GM21619 (cell line): ENCODE measurements around the gene ZNF48.
A peak's percentile ranks its signal among the peaks of the same experiment; 100 is the strongest.

Experiments
- ATAC-seq: cut with Tn5 transposase; IDR thresholded peaks from one replicate; pipeline ENCODE4 v1.9.1; 2021; ENCODE audit not compliant: unreplicated experiment

Gene ZNF48

DNA sequence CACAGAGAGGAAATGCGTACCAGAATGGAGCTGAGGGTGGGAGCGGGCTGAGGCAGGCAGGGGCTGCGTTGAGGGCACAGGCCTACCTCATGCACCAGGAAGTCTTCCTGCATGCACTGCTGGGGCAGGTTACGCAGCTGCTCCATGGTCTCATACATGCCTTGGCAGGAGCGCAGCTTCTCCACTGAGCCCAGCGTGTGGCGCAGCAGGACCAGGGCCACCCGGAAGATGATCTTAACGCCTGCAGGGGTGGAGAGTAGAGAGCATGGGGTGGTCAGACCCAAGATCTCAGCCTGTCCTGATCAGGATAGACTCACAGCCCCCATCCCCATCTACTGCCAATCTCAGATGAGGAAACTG, 36.7 kb upstream of the ZNF48 start:
- no peak for ATAC-seq

DNA sequence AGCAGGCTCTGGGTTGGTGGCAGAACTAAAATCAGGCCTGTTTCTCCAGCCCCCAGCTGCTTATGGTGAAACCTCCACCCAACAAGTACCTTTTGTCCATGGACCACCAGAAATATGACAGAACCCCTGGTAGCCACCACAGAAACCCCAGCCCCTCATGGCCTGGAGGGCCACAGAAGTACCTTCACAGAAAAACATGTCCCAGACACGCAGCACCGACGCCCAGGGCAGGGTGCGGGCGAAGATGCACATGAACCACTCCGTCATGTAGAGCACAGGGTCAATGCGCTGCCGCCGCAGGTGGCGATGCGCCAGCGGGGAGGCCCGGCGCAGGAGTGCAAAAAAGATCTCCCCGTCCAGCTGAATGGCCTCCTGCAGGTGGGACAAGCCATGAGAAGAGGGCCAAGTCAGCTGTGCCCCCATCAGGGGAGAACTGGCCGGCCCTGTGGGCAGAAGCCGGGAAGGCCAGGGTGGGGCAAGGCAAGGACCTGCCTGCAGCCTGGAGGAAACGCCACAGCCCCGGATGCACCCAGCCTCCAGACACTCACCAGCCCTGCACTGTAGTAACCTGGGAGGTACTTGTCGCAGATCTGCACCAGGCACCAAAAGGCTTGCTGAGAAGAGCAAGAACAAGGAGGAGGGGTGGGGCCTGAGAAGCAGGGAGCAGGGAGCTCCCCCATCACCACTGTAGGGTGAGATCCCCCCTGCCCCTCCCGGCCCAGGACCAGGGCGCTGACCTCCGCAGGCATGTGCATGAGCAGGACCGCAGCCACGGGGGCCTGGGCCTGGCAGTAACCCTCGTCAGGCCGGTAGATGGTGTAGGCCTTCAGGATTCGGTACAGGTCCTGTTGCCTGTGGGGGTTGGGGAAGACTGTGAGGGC, 36.0 kb upstream of the ZNF48 start:
- ATAC-seq, result no peak

DNA sequence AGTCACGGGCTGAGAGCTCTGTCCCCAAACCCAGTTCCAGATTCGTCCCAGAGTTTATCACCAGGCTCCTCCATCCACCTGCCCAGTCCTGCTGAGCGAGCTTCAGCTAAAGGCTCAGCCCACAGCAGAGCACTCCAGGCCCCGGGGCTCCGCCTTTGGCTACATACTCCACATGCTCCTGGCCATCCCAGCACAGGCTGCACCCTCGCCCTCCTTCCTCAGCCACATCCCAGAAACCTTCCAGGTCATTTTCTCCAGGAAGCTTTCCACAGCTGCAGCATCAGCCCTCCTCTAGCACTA, 35.4 kb upstream of the ZNF48 start:
- ATAC-seq, result no peak

- ATAC-seq, result no peak
Measured at GRCh38 chr16:30361180-30361579, 34.0 kb upstream of the ZNF48 start.

- no peak for ATAC-seq
Measured at GRCh38 chr16:30365200-30365599, 30.0 kb upstream of the ZNF48 start.

DNA sequence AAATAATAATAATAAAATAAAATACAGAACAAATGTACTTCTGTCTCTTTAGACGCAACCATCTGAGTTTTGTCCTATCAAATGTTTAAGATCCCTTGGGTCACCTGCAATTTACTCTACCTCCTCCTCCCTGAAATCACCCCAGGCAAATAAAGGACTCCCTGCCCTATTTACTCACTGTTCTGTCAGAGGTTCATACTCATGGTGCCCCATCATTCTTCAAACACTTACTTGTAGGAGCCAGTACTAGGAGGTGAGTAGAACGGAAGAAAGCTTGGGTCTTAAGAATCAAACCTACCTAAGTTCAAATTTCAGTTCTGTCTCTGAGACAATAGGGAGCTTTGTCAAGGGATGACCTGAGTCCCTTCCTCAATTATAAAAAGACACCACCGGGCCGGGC, 28.7 kb upstream of the ZNF48 start:
- no peak for ATAC-seq

DNA sequence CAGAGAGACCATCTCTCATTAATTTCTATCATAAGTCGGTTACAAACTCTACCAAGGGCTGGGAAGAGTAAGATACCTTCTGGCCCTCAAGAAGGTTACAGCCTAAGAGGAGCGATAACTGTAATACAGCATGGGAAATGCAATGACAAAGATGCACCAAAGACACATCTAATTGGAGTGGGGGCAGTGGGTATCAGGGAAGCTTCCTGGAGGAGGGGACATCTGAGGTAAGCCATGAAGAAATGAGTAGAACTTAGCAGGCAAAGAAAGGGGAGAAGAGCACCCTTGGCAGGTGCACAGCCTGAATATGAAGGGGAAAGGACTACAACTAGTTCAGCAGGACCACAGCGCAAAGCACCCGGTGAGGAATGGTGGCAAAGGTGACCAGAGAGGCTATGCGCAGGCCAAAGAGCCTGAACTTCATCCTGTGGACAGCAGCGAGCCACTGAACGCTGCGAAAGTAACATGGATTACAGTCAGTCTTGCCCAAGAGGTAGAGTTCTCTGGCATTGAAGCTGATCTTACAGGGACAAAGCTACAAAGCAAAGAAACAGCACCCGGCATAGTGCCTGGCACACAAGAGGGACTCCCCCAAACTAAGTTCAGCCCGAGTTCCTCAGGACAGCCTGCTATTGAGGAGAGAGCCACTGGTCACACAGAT, 27.7 kb upstream of the ZNF48 start:
- ATAC-seq, result no peak

- no peak for ATAC-seq
Measured at GRCh38 chr16:30368122-30368791, 27.0 kb upstream of the ZNF48 start.

DNA sequence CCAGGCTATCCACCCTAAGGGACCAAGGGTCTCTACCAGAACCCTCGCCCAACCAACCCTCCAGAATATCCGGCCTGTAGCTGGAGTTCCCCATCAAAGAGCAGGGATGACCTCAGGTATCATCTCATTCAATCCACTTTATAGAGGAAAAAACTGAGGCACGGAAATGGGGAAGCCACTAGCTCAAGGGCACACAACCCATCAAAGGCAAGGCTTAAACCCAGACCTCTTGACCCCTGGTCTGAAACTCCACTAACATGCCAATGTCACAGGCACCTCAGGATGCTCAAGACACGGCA, 26.5 kb upstream of the ZNF48 start:
- ATAC-seq, result no peak

DNA sequence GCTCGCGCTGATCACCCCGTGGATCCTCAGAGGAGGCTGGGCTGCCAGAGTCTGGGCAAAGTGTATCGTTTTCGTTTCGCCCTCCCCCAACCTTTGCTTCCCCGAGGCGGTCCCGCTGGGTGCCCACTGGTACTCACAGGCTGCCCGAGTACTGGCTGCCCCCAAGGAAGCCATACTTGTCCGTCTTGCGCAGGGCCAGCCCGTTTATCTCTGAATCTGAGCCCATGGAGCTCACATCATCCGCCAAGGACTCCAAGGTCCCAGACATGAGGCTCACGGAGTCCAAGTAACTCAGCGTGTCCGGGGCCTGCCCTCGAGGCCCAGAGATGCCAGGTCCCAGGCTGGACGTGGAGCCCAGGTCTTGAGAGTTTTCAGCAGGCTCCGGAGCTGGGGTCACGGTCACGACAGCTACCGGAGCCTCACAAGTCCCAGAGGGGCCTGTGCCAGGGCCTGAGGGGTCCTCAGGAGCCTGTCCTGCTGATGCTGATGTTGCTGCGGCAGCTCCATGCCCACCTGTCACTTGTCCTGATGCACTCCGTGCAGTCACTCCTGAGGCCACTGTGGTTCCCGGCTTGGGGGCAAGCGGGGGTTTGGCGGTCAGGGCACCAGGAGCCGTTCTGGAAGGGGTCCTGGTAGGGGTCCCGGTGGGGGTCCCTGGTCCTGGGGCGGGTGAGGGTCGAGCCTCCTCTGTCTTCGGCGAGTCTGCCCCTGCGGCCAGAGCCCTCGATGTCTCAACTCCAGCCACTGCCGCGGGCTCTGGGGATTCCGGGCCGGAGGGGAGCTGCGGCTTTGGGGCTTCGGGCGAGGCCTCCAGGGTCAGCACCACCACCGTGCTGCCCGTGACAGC, 25.9 kb upstream of the ZNF48 start:
- no peak for ATAC-seq

DNA sequence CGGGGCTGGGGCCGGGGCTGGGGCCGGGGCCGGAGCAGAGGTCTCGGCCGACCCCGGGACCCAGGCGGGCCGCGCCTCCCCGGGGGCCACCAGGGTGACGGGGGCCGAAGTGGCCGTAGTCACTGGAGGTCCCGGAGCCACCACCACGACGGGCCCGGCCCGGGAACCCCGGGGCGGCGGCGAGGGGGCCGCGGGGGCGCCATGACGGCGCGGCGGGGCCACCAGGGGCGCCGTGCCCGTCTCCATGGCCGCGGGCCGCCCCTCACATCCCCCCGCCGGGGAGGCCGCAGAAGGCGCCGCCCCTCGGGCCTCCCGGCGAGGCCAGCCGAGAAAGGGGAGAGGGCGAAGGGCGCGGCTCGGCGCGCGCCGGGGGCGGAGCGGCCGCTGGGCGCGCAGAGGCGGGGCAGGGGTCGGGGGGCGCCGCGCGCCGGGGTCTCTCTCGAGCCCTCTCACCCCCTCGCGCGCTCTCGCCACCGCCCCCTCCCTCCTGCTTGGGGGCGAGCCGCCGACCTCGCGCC, 25.2 kb upstream of the ZNF48 start:
- peak; percentile 2 for ATAC-seq

GRCh38 chr16:30370456-30371247, 24.6 kb upstream of the ZNF48 start, which contains the start of gene TBC1D10B:
TBC1D10B (minus strand) TSS chr16:30370494; CDS start chr16:30370183, 311 bp downstream.
- peak; percentile 73 for ATAC-seq

DNA sequence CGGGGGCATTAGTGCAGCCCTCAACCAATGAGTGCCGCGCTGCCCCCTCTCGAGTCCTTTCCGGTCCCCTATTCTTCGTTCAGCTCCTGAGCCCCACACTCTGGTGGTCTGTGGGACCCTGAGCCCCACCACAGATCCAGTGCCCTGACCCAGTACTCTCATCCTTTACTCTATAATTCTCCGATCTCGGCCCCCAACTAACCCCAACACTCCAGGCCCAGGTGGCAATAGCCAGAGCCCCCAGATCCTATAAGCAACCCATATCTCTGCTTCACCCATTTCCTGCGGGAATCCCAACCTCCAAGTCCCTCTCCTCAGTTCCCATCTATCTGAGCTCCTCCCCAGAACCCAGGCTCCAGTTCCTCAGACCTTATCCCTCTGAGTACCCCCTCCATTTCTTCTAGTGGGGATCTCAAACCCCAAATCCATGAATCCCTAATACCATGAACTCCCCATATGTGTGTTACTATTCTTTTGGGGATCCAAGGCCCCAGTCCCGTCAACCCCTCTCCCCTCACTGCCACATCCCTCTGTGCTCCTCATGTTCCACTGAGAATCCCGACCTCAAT, 23.9 kb upstream of the ZNF48 start:
- ATAC-seq, result no peak

DNA sequence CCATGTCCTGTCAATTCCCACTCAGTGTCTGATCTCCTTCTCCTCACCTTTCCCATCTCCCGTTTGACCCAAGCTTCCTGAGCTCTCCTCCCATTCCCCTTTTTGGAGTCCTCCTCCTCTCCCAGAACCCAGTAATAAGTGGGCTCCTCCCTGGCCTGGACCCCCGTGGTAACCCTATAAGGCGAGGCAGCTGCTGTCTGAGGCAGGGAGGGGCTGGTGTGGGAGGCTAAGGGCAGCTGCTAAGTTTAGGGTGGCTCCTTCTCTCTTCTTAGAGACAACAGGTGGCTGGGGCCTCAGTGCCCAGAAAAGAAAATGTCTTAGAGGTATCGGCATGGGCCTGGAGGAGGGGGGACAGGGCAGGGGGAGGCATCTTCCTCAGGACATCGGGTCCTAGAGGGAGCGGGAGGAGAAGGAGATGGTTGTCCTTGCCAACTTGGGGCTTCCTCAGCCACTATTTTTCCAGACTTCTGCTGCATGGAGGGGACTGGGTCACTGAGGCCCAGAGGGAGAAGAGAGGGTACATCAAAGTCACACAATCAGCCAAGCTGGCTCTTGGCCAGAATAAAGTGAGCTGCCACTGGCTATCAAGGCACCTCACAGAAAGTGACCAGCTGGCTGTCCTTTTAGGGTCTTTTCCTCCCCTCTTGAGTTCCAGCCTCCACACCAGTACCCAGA, 23.0 kb upstream of the ZNF48 start:
- ATAC-seq, result no peak

DNA sequence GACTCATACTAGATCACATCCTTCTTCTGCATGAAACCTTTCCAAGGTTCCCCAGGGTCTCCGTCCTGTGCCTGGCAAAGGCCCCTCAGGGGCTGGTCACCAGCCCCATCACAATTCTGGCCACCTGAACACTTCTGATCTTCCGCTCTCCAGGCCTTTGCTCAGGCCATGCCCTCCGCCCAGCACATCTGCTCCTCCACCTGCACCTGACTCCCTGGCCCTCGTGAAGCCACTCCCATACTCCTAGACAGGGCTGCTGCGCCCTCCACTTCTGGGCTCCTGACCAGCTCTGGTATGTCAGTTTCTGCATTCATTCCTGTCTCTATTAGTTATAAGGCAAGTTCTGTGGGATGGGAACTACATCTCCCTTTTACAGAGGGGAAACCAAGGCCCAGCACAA, 22.5 kb upstream of the ZNF48 start:
- ATAC-seq, result no peak

- no peak for ATAC-seq
Measured at GRCh38 chr16:30374538-30374937, 20.7 kb upstream of the ZNF48 start, which contains the start of gene MYL11. MYL11 (plus strand) TSS chr16:30374802; CDS start chr16:30374858, 56 bp downstream.

- no peak for ATAC-seq
Measured at GRCh38 chr16:30375864-30376263, 19.4 kb upstream of the ZNF48 start.

- no peak for ATAC-seq
Measured at GRCh38 chr16:30376461-30376902, 18.7 kb upstream of the ZNF48 start.
